H9 (cell line): Measurements from ENCODE around the gene LYSMD2. TPM values are rescaled to one million over a fixed set of nuclear protein-coding genes. Genes with fewer than 3 reads are reported as not detected.

ENCODE experiments used
- DNase-seq: peaks from one replicate; pipeline ENCODE4 v3.0.0-alpha.2; 2017
- H2AFZ ChIP-seq: one replicate; pipeline ENCODE4 v1.6.1; 2013; ENCODE audit warnings: mild to moderate bottlenecking, low read length, control low read depth, moderate library complexity
- H2AK5ac ChIP-seq: 2 replicates; pipeline ENCODE4 v1.6.1; 2013; ENCODE audit warnings: low read length, control low read depth, mixed read lengths; ENCODE audit not compliant: insufficient read length
- H2BK120ac ChIP-seq: one replicate; pipeline ENCODE4 v1.6.1; 2013; ENCODE audit warnings: low read depth, mild to moderate bottlenecking, low read length, control low read depth, inconsistent platforms; ENCODE audit not compliant: poor library complexity, severe bottlenecking
- H2BK12ac ChIP-seq: 2 replicates; pipeline ENCODE4 v1.6.1; 2013; ENCODE audit warnings: low read length, control low read depth, mixed read lengths, low read depth; ENCODE audit not compliant: insufficient read length
- H2BK15ac ChIP-seq: 2 replicates; pipeline ENCODE4 v1.6.1; 2013; ENCODE audit warnings: low read depth, low read length, control low read depth
- H2BK20ac ChIP-seq: one replicate; pipeline ENCODE4 v1.6.1; 2013; ENCODE audit warnings: low read depth, mild to moderate bottlenecking, low read length, control low read depth, inconsistent platforms; ENCODE audit not compliant: poor library complexity, severe bottlenecking
- H2BK5ac ChIP-seq: 2 replicates; pipeline ENCODE4 v1.6.1; 2013; ENCODE audit warnings: low read length, control low read depth, mixed read lengths; ENCODE audit not compliant: insufficient read length
- H3K14ac ChIP-seq: 2 replicates; pipeline ENCODE4 v1.6.1; 2013; ENCODE audit warnings: low read length, control low read depth; ENCODE audit not compliant: insufficient read depth
- H3K18ac ChIP-seq: 2 replicates; pipeline ENCODE4 v1.6.1; 2013; ENCODE audit warnings: low read depth, mild to moderate bottlenecking, mixed read lengths, low read length, control low read depth; ENCODE audit not compliant: insufficient read length
- H3K23ac ChIP-seq: 2 replicates; pipeline ENCODE4 v1.6.1; 2013; ENCODE audit warnings: low read length, control low read depth, mixed read lengths, low read depth; ENCODE audit not compliant: insufficient read length
- H3K23me2 ChIP-seq: 2 replicates; pipeline ENCODE4 v1.6.1; 2013; ENCODE audit warnings: low read depth, mild to moderate bottlenecking, mixed read lengths, low read length, control low read depth; ENCODE audit not compliant: insufficient read length, poor library complexity, severe bottlenecking
- H3K27ac ChIP-seq: 2 replicates; pipeline ENCODE4 v1.5.1; 2013; ENCODE audit warnings: low read length, control low read depth, mixed read lengths, low read depth; ENCODE audit not compliant: insufficient read length
- H3K27me3 ChIP-seq: 2 replicates; pipeline ENCODE4 v1.6.1; 2013; ENCODE audit warnings: low read length, control low read depth, inconsistent platforms; ENCODE audit not compliant: insufficient read depth
- H3K4ac ChIP-seq: 2 replicates; pipeline ENCODE4 v1.6.1; 2013; ENCODE audit warnings: low read depth, mild to moderate bottlenecking, control low read depth, inconsistent platforms, low read length, moderate library complexity
- H3K4me1 ChIP-seq: 2 replicates; pipeline ENCODE4 v1.6.1; 2013; ENCODE audit warnings: low read length, control low read depth, inconsistent platforms; ENCODE audit not compliant: insufficient read depth
- H3K4me2 ChIP-seq: 2 replicates; pipeline ENCODE4 v1.6.1; 2013; ENCODE audit warnings: low read length, control low read depth, mixed read lengths; ENCODE audit not compliant: insufficient read length, insufficient read depth
- H3K56ac ChIP-seq: 2 replicates; pipeline ENCODE4 v1.6.1; 2013; ENCODE audit warnings: low read depth, mild to moderate bottlenecking, mixed read lengths, low read length, control low read depth; ENCODE audit not compliant: insufficient read length
- H3K79me1 ChIP-seq: 2 replicates; pipeline ENCODE4 v1.6.1; 2013; ENCODE audit warnings: low read depth, mild to moderate bottlenecking, moderate library complexity, low read length, control low read depth, inconsistent platforms; ENCODE audit not compliant: insufficient read depth, poor library complexity, severe bottlenecking
- H3K79me2 ChIP-seq: 2 replicates; pipeline ENCODE4 v1.6.1; 2013; ENCODE audit warnings: low read length, control low read depth, inconsistent platforms; ENCODE audit not compliant: insufficient read depth
- H3K9ac ChIP-seq: 2 replicates; pipeline ENCODE4 v1.6.1; 2013; ENCODE audit warnings: low read length, control low read depth, mixed read lengths; ENCODE audit not compliant: insufficient read length; ENCODE audit errors: extremely low read depth
- H3K9me3 ChIP-seq: one replicate; pipeline ENCODE4 v1.6.1; 2013; ENCODE audit warnings: low read depth, low read length, inconsistent platforms; ENCODE audit not compliant: control insufficient read depth
- H3T11ph ChIP-seq: one replicate; pipeline ENCODE4 v1.6.1; 2013; ENCODE audit warnings: mild to moderate bottlenecking, low read length, control low read depth, inconsistent platforms
- H4K20me1 ChIP-seq: one replicate; pipeline ENCODE4 v1.6.1; 2013; ENCODE audit not compliant: control insufficient read depth, insufficient read length, insufficient read depth
- H4K5ac ChIP-seq: 2 replicates; pipeline ENCODE4 v1.6.1; 2013; ENCODE audit warnings: low read depth, mild to moderate bottlenecking, mixed read lengths, low read length, control low read depth; ENCODE audit not compliant: insufficient read length
- H4K8ac ChIP-seq: replicated peaks from 2 replicates; pipeline ENCODE4 v1.6.1; 2013; ENCODE audit warnings: low read length, control low read depth, mixed read lengths, low read depth; ENCODE audit not compliant: insufficient read length
- H4K91ac ChIP-seq: 2 replicates; pipeline ENCODE4 v1.6.1; 2013; ENCODE audit warnings: low read depth, mild to moderate bottlenecking, moderate library complexity, mixed read lengths, low read length, control low read depth; ENCODE audit not compliant: insufficient read length
- H3K27ac Mint-ChIP-seq, 3 experiments: 2 replicates in 2 of 3; 3 replicates in 1 of 3; pipeline ENCODE4 v1.8.0; 2020 to 2021; ENCODE audit warnings: mixed read lengths in 3 of 3, mild to moderate bottlenecking in 1 of 3, moderate library complexity in 1 of 3
- H3K27me3 Mint-ChIP-seq: 2 replicates; pipeline ENCODE4 v1.8.0; 2021; ENCODE audit warnings: low read depth, mild to moderate bottlenecking, moderate library complexity, mixed read lengths
- H3K36me3 Mint-ChIP-seq, 3 experiments: 2 replicates in 2 of 3; 3 replicates in 1 of 3; pipeline ENCODE4 v1.8.0; 2020 to 2021; ENCODE audit warnings: low read depth in 3 of 3, mixed read lengths in 3 of 3; ENCODE audit not compliant: insufficient read depth in 1 of 3
- H3K4me1 Mint-ChIP-seq, 2 experiments: 2 replicates each; pipeline ENCODE4 v1.8.0; 2020; ENCODE audit warnings: mixed read lengths in 2 of 2
- H3K4me3 Mint-ChIP-seq, 2 experiments: 2 replicates in 1 of 2; 3 replicates in 1 of 2; pipeline ENCODE4 v1.8.0; 2020 to 2021; ENCODE audit warnings: mild to moderate bottlenecking in 2 of 2, mixed read lengths in 2 of 2, moderate library complexity in 1 of 2
- H3K9me3 Mint-ChIP-seq, 2 experiments: 2 replicates in 1 of 2; 3 replicates in 1 of 2; pipeline ENCODE4 v1.8.0; 2020; ENCODE audit warnings: mild to moderate bottlenecking in 2 of 2, mixed read lengths in 2 of 2, moderate library complexity in 1 of 2
- CTCF ChIP-seq: fragments of 200-600 bp; sonication (generic); conservative IDR thresholded peaks from 3 replicates; pipeline ENCODE4 v1.8.0; 2021; ENCODE audit warnings: antibody characterized with exemption, mild to moderate bottlenecking
- WGBS: extraction: QIAGEN DNeasy Blood & Tissue Kit; methylation state at CpG from one replicate; pipeline ENCODE4 v1.1.7; 2013; ENCODE audit warnings: missing lambda C conversion rate, low lambda C conversion rate, mixed read lengths; ENCODE audit not compliant: insufficient read length; ENCODE audit errors: extremely low coverage; 5-methylcytosine and 5-hydroxymethylcytosine counted together
- total RNA-seq: library from RNA; stranded (reverse); gene quantifications from 2 replicates; pipeline ENCODE4 v1.2.1, GENCODE V29; 2021

LYSMD2 gene
- total RNA-seq, 1 experiment from 2014 or later = 3.9 TPM

- no peak for DNase-seq
- Histone ChIP-seq H3T11ph (no peak overlapping the region), H3K23me2 (no peaks in the 10 kb centered on the region), H4K20me1 (no peaks in the 10 kb centered on the region), H3K27me3 (no peaks in the 10 kb centered on the region), H2BK120ac (no peak overlapping the region), H4K8ac (no peak overlapping the region), H3K79me1 (no peaks in the 10 kb centered on the region), H2AFZ (no peak overlapping the region), H3K18ac (no peak overlapping the region), H2AK5ac (no peak overlapping the region), H3K14ac (no peak overlapping the region), H2BK20ac (no peak overlapping the region), H3K4me1 (no peaks in the 10 kb centered on the region), H2BK5ac (no peak overlapping the region), H3K9me3 (no peaks in the 10 kb centered on the region), H2BK12ac (no peak overlapping the region), H3K9ac (no peak overlapping the region), H4K91ac (no peak overlapping the region), H3K56ac (no peak overlapping the region), H3K79me2 (no peaks in the 10 kb centered on the region), H2BK15ac (no peak overlapping the region), H3K4me2 (no peak overlapping the region), H3K27ac (no peak overlapping the region), H3K4ac (no peak overlapping the region), H3K23ac (no peak overlapping the region), H4K5ac (no peak overlapping the region)
- no peak for TF ChIP-seq CTCF
- Mint-ChIP-seq H3K9me3 (no peaks in the 10 kb centered on the region), H3K36me3 (peaks cover 0 to 6% (median 0%) of the 10 kb centered on the region in 3 experiments; a peak in 1 of 7 replicates), H3K27me3 (no peaks in the 10 kb centered on the region), H3K4me1 (no peaks in the 10 kb centered on the region), H3K27ac (no peak overlapping the region), H3K4me3 (no peak overlapping the region)
- no CpG with 5 or more reads among the region's 2 CpGs for WGBS
Measured at GRCh38 chr15:51706926-51707608, 30.4 kb downstream of the LYSMD2 start.
